ENCODE measurements around the gene LGR5.

DNA sequence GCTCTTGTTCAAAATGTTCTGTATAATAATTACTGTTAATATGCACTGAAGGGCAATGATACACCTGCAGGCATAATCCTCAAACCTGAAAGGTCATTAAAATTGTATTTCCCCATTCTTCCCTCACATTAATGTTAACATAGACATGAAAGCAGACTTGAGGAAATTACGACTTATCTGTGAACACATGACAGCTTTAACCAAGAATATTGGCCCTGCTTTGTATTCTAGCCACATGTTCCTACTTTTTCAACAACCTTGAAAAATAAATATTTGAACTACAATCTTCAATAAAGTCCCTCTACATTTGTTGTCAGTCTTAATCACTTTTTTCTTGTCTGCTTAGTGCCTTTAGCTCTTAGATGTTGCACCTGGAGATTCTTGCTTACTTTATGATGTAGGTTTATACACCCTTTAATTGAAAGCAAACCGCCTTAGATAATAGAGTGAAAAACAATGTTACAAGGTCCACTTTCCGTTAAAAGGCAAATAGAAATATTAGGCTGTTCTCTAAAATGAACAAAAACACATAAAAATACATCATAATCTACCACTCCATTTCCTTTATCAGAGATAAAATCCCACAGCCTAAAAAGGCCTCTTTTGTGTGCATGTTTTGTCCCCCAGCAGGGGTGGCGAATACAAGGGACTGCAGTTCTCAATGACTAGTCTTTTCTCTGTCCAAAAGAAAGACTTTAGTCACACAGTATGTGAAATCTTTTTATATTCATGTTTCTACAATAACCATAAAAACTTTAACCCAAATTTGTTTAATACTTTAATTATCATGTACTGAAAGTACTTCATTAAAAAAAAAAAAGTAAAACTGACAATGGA, 168.1 kb downstream of the LGR5 start:
- TF ChIP-seq, protein P1, sequence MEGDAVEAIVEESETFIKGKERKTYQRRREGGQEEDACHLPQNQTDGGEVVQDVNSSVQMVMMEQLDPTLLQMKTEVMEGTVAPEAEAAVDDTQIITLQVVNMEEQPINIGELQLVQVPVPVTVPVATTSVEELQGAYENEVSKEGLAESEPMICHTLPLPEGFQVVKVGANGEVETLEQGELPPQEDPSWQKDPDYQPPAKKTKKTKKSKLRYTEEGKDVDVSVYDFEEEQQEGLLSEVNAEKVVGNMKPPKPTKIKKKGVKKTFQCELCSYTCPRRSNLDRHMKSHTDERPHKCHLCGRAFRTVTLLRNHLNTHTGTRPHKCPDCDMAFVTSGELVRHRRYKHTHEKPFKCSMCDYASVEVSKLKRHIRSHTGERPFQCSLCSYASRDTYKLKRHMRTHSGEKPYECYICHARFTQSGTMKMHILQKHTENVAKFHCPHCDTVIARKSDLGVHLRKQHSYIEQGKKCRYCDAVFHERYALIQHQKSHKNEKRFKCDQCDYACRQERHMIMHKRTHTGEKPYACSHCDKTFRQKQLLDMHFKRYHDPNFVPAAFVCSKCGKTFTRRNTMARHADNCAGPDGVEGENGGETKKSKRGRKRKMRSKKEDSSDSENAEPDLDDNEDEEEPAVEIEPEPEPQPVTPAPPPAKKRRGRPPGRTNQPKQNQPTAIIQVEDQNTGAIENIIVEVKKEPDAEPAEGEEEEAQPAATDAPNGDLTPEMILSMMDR (IDR thresholded peaks at IDR 0.05): no peak
- TF ChIP-seq POLR2AphosphoS5 (IDR thresholded peaks at IDR 0.05; ENCODE audit: insufficient read depth in 1 of 2, low read depth in 1 of 2): no peak

All from vagina (tissue), 2 donors.